Esophagus squamous epithelium (tissue), 4 donors: ENCODE measurements around the gene PCSK5.

Experiments used
- POLR2A ChIP-seq, 4 donors: fragments of 450-650 bp; IDR thresholded peaks; one replicate each; pipeline ENCODE4 v1.6.1; 2017; ENCODE audit warnings: antibody characterized with exemption in 4 of 4, mild to moderate bottlenecking in 4 of 4, moderate library complexity in 3 of 4
- TF ChIP-seq, protein P1 (sequence below), 6 experiments: fragments of 450-650 bp in 4 of 6; fragments of 200-600 bp in 2 of 6; sonication (generic) in 2 of 6; IDR thresholded peaks; one replicate each; pipeline ENCODE4 v1.5.1; 2016 to 2019; ENCODE audit warnings: antibody characterized with exemption in 6 of 6, mild to moderate bottlenecking in 4 of 6, moderate library complexity in 4 of 6

DNA sequence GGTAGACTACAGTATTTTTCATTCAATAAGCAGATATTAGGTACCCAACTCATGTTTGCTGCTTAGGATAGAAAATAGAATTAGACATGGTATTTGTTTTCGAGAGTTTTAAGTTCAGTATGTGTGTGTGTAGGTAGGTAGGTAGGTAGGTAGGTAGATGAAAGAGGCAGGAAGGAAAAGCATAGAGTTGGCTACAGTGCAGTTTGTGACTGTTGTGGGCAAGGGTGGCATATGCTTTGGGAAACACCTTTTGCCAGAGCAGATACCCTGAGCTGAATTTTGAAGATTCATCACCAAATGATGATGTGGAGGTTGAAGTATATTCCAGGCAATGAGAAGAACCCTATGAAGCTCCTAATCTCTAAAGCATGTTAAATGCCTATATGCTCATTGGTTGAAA, 20.0 kb upstream of the PCSK5 start:
- TF ChIP-seq POLR2A (IDR thresholded peaks at IDR 0.05), result no peak
- TF ChIP-seq, protein P1, sequence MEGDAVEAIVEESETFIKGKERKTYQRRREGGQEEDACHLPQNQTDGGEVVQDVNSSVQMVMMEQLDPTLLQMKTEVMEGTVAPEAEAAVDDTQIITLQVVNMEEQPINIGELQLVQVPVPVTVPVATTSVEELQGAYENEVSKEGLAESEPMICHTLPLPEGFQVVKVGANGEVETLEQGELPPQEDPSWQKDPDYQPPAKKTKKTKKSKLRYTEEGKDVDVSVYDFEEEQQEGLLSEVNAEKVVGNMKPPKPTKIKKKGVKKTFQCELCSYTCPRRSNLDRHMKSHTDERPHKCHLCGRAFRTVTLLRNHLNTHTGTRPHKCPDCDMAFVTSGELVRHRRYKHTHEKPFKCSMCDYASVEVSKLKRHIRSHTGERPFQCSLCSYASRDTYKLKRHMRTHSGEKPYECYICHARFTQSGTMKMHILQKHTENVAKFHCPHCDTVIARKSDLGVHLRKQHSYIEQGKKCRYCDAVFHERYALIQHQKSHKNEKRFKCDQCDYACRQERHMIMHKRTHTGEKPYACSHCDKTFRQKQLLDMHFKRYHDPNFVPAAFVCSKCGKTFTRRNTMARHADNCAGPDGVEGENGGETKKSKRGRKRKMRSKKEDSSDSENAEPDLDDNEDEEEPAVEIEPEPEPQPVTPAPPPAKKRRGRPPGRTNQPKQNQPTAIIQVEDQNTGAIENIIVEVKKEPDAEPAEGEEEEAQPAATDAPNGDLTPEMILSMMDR (IDR thresholded peaks at IDR 0.05), result no peak
